ENCODE results near the gene ALOX15. TPM values are rescaled to one million over a fixed set of nuclear protein-coding genes. Genes with fewer than 3 reads are reported as not detected.
"Not testable (repeated sequence)": the region's sequence is repeated elsewhere in the genome, so short reads cannot be mapped to it uniquely, and the experiment has no call there.

ALOX15 gene, protein sequence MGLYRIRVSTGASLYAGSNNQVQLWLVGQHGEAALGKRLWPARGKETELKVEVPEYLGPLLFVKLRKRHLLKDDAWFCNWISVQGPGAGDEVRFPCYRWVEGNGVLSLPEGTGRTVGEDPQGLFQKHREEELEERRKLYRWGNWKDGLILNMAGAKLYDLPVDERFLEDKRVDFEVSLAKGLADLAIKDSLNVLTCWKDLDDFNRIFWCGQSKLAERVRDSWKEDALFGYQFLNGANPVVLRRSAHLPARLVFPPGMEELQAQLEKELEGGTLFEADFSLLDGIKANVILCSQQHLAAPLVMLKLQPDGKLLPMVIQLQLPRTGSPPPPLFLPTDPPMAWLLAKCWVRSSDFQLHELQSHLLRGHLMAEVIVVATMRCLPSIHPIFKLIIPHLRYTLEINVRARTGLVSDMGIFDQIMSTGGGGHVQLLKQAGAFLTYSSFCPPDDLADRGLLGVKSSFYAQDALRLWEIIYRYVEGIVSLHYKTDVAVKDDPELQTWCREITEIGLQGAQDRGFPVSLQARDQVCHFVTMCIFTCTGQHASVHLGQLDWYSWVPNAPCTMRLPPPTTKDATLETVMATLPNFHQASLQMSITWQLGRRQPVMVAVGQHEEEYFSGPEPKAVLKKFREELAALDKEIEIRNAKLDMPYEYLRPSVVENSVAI
- not detected for total RNA-seq

- no peaks in the 10 kb centered on the region for H3K9me3 ChIP-seq
- H3K27me3 ChIP-seq (replicated peaks; ENCODE audit: insufficient read depth), result no peaks in the 10 kb centered on the region
- no peak for TF ChIP-seq CTCF (IDR thresholded peaks at IDR 0.05)
- H3K27ac ChIP-seq, result no peak within 1 kb of the TSS
- no peaks in the 10 kb centered on the region for H3K36me3 ChIP-seq
- ATAC-seq (ENCODE audit: insufficient number of reproducible peaks, low FRiP score, low read depth), result no peak
- no peak within 1 kb of the TSS for H3K4me3 ChIP-seq
- DNase-seq (ENCODE audit: low spot score), result no peak
- H3K4me1 ChIP-seq (ENCODE audit: control insufficient read depth in 1 of 2, low read depth in 2 of 2), result peaks cover 0 to 10% of the 10 kb centered on the region in 2 donors
Observed at GRCh38 chr17:4641297-4642195, at the start of gene ALOX15. TSS of gene ALOX15 (minus strand) at chr17:4641678. CDS start at chr17:4641651, 27 bp downstream.

GRCh38 chr17:4690745-4691144 is 49.3 kb upstream of the ALOX15 start:
- ATAC-seq (ENCODE audit: insufficient number of reproducible peaks, low FRiP score, low read depth), result no peak
- Histone ChIP-seq H3K36me3 (peaks cover 6% of the 10 kb centered on the region), H3K4me1 (ENCODE audit: control insufficient read depth in 1 of 2, low read depth in 2 of 2) (no peaks in the 10 kb centered on the region), H3K27ac (no peak overlapping the region), H3K9me3 (no peaks in the 10 kb centered on the region), H3K27me3 (replicated peaks; ENCODE audit: insufficient read depth) (no peaks in the 10 kb centered on the region), H3K4me3 (no peak overlapping the region)
- no peak for TF ChIP-seq CTCF (IDR thresholded peaks at IDR 0.05)
- DNase-seq (ENCODE audit: low spot score), result no peak

GRCh38 chr17:4689872-4690271 is 48.4 kb upstream of the ALOX15 start:
- H3K9me3 ChIP-seq; ATAC-seq (ENCODE audit: insufficient number of reproducible peaks, low FRiP score, low read depth); H3K27me3 ChIP-seq (replicated peaks; ENCODE audit: insufficient read depth); H3K4me1 ChIP-seq (ENCODE audit: control insufficient read depth in 1 of 2, low read depth in 2 of 2); H3K4me3 ChIP-seq; DNase-seq (ENCODE audit: low spot score); H3K27ac ChIP-seq; H3K36me3 ChIP-seq: not testable (repeated sequence)

DNA sequence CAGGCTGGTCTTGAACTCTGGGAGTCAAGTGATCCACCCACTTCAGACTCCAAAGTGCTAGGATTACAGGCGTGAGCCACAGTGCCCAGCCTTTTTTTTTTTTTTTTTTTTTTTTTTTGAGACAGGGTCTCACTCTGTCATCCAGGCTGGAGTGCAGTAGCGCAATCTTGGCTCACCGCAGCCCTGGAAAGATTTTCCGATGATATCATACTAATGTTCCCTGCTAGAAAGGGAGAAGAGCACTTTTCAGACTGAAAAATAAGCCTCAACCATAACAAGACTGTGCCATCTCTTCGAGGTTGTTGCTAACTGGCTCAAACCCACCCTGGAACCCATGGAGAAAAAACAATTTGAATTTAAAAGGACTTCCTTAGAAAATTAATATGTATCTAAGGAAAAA is 42.3 kb upstream of the ALOX15 start:
- ATAC-seq (ENCODE audit: insufficient number of reproducible peaks, low FRiP score, low read depth), result peak; percentile 85
- H3K4me3 ChIP-seq; DNase-seq (ENCODE audit: low spot score); H3K4me1 ChIP-seq (ENCODE audit: control insufficient read depth in 1 of 2, low read depth in 2 of 2); H3K9me3 ChIP-seq; H3K27me3 ChIP-seq (replicated peaks; ENCODE audit: insufficient read depth): not testable (repeated sequence)
- peak overlapping the region; percentile 55 to 56 for H3K27ac ChIP-seq
- H3K36me3 ChIP-seq, result peaks cover 22% of the 10 kb centered on the region

DNA sequence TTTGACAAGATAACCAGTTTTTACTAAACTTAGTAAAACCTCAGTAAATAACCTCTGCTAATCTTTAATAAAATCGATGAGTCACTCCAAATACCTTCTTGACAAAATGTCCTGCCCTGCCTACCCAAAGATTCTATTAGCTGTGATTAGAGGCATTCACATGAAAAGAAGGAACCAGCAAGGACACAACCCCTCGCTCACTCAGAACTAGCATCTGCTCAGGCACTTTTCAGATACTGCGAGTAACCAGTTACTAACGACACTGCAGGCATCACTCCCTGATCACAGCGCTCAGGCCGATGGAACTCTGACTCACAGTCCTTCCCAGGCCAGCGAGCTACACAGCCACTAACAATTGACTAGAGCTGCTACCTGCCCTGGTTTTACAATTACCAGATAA is 38.2 kb upstream of the ALOX15 start:
- ATAC-seq (ENCODE audit: insufficient number of reproducible peaks, low FRiP score, low read depth), result no peak
- Histone ChIP-seq H3K4me3 (no peak overlapping the region), H3K27me3 (replicated peaks; ENCODE audit: insufficient read depth) (no peaks in the 10 kb centered on the region), H3K36me3 (peaks cover 54% of the 10 kb centered on the region), H3K27ac (no peak overlapping the region), H3K4me1 (ENCODE audit: control insufficient read depth in 1 of 2, low read depth in 2 of 2) (no peaks in the 10 kb centered on the region), H3K9me3 (no peaks in the 10 kb centered on the region)
- no peak for DNase-seq (ENCODE audit: low spot score)
- TF ChIP-seq CTCF (IDR thresholded peaks at IDR 0.05), result no peak
